ENCODE measurements around the gene ROS1.

The ROS1 gene

GRCh38 chr6:117352466-117353081 lies 73.2 kb downstream of the ROS1 start:
- no peak overlapping the region for H3K27ac ChIP-seq
- TF ChIP-seq CTCF (conservative IDR thresholded peaks at IDR 0.05), result peak; percentile 77

- no peak overlapping the region for H3K27ac ChIP-seq
- TF ChIP-seq CTCF (conservative IDR thresholded peaks at IDR 0.05), result no peak
Observed at GRCh38 chr6:117351521-117351920, 74.2 kb downstream of the ROS1 start.

- TF ChIP-seq CTCF (conservative IDR thresholded peaks at IDR 0.05), result peak; percentile 61
- H3K27ac ChIP-seq, result no peak overlapping the region
Observed at GRCh38 chr6:117346142-117346930, 79.4 kb downstream of the ROS1 start.

- no peak overlapping the region for H3K27ac ChIP-seq
- TF ChIP-seq CTCF (conservative IDR thresholded peaks at IDR 0.05), result no peak
Observed at GRCh38 chr6:117345292-117345610, 80.5 kb downstream of the ROS1 start.

GRCh38 chr6:117344444-117345291 lies 81.1 kb downstream of the ROS1 start:
- TF ChIP-seq CTCF (conservative IDR thresholded peaks at IDR 0.05), result no peak

GRCh38 chr6:117338567-117338966 lies 87.2 kb downstream of the ROS1 start:
- no peak for TF ChIP-seq CTCF (conservative IDR thresholded peaks at IDR 0.05)
- no peak overlapping the region for H3K27ac ChIP-seq

More at GRCh38 chr6:117344444-117345291, 81.1 kb downstream of the ROS1 start:
- no peak overlapping the region for H3K27ac ChIP-seq

- no peak for TF ChIP-seq CTCF (conservative IDR thresholded peaks at IDR 0.05)
- no peak overlapping the region for H3K27ac ChIP-seq
Observed at GRCh38 chr6:117329926-117330325, 95.8 kb downstream of the ROS1 start.
